Peyer's patch (tissue), 4 donors: Measurements from ENCODE around the gene CUL2.

ENCODE experiments used
- POLR2A ChIP-seq, 2 donors: fragments of 450-650 bp; IDR thresholded peaks; one replicate each; pipeline ENCODE4 v1.5.1; 2017; ENCODE audit warnings: antibody characterized with exemption in 2 of 2, mild to moderate bottlenecking in 2 of 2, moderate library complexity in 2 of 2
- TF ChIP-seq, protein P1 (sequence below), 6 experiments: fragments of 450-650 bp in 4 of 6; fragments of 200-600 bp in 2 of 6; sonication (generic) in 1 of 6; IDR thresholded peaks; one replicate each; pipeline ENCODE4 v1.5.1; 2017 to 2019; ENCODE audit warnings: antibody characterized with exemption in 6 of 6, mild to moderate bottlenecking in 3 of 6, moderate library complexity in 1 of 6

DNA sequence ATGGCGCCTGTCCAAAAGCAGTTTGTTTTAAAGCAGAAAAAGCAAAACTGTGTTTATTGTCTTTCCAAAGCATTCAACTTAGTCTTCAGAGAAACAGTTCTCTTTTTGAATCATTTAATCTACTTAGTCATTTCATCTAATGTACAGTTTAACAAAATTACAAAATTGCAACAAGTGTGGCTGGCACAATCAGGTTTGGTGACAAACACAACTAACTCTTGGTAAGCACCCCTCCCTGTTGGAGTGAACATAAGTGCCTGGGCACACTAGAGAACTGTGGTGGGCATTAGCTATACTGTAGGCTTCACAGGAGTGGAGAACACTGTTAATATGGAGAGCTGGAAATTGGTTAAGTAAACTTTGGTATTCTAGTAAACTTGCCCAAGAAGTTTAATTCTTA, 43.4 kb upstream of the CUL2 start:
- TF ChIP-seq, protein P1, sequence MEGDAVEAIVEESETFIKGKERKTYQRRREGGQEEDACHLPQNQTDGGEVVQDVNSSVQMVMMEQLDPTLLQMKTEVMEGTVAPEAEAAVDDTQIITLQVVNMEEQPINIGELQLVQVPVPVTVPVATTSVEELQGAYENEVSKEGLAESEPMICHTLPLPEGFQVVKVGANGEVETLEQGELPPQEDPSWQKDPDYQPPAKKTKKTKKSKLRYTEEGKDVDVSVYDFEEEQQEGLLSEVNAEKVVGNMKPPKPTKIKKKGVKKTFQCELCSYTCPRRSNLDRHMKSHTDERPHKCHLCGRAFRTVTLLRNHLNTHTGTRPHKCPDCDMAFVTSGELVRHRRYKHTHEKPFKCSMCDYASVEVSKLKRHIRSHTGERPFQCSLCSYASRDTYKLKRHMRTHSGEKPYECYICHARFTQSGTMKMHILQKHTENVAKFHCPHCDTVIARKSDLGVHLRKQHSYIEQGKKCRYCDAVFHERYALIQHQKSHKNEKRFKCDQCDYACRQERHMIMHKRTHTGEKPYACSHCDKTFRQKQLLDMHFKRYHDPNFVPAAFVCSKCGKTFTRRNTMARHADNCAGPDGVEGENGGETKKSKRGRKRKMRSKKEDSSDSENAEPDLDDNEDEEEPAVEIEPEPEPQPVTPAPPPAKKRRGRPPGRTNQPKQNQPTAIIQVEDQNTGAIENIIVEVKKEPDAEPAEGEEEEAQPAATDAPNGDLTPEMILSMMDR (IDR thresholded peaks at IDR 0.05): no peak
- TF ChIP-seq POLR2A (IDR thresholded peaks at IDR 0.05): no peak
